B cell (primary cell): ENCODE data around the gene BLCAP.

Experiments used
- CTCF ChIP-seq: fragments of 200-600 bp; IDR thresholded peaks from one replicate; pipeline ENCODE4 v1.8.0; 2022; ENCODE audit warnings: antibody characterized with exemption, mild to moderate bottlenecking
- EZH2 ChIP-seq: IDR thresholded peaks from 2 replicates; pipeline ENCODE4 v1.6.1; 2012; ENCODE audit warnings: borderline replicate concordance, low read depth, mild to moderate bottlenecking, moderate library complexity, low read length; ENCODE audit not compliant: insufficient read depth, poor library complexity, severe bottlenecking

- TF ChIP-seq CTCF (no peak), EZH2 (no peak)
Observed at GRCh38 chr20:37471741-37472235, 55.9 kb downstream of the BLCAP start.
